MM.1S (cell line): ENCODE results near the gene FANCM.
A peak's percentile ranks its signal among the peaks of the same experiment; 100 is the strongest.

Experiments used
- DNase-seq: peaks from one replicate; pipeline ENCODE4 v3.0.0-alpha.2; 2015
- H2AFZ ChIP-seq: fragments of 300-600 bp; sonication (generic); 2 replicates; pipeline ENCODE4 v1.6.0; 2016; ENCODE audit warnings: antibody characterized with exemption, low read length
- H3F3A ChIP-seq: fragments of 300-600 bp; sonication (generic); 2 replicates; pipeline ENCODE4 v1.6.1; 2016; ENCODE audit warnings: mild to moderate bottlenecking, antibody characterized with exemption, low read length, moderate library complexity, mixed read lengths; ENCODE audit not compliant: insufficient read depth
- H3K27ac ChIP-seq: fragments of 300-600 bp; sonication (generic); 2 replicates; pipeline ENCODE4 v1.5.1; 2016; ENCODE audit warnings: mild to moderate bottlenecking, low read length
- H3K27me3 ChIP-seq: fragments of 300-600 bp; sonication (generic); replicated peaks from 2 replicates; pipeline ENCODE4 v1.6.0; 2016; ENCODE audit warnings: low read length; ENCODE audit not compliant: insufficient read depth
- H3K36me3 ChIP-seq: fragments of 300-600 bp; sonication (generic); replicated peaks from 2 replicates; pipeline ENCODE4 v1.6.1; 2016; ENCODE audit warnings: mild to moderate bottlenecking, low read length, mixed read lengths; ENCODE audit not compliant: insufficient read depth
- H3K4me1 ChIP-seq: fragments of 300-600 bp; sonication (generic); 2 replicates; pipeline ENCODE4 v1.6.1; 2016; ENCODE audit warnings: low read length, mixed read lengths
- H3K4me2 ChIP-seq: fragments of 300-600 bp; sonication (generic); 2 replicates; pipeline ENCODE4 v1.6.0; 2016; ENCODE audit warnings: low read depth, low read length
- H3K4me3 ChIP-seq: fragments of 300-600 bp; sonication (generic); 2 replicates; pipeline ENCODE4 v1.5.1; 2016; ENCODE audit warnings: low read length, mixed read lengths
- H3K79me2 ChIP-seq: fragments of 300-600 bp; sonication (generic); 2 replicates; pipeline ENCODE4 v1.6.1; 2016; ENCODE audit warnings: mixed run types, low read length, mixed read lengths
- H3K9ac ChIP-seq: fragments of 300-600 bp; sonication (generic); 2 replicates; pipeline ENCODE4 v1.6.1; 2016; ENCODE audit warnings: low read length, mixed read lengths
- H3K9me2 ChIP-seq: fragments of 300-600 bp; sonication (generic); replicated peaks from 2 replicates; pipeline ENCODE4 v1.6.1; 2016; ENCODE audit warnings: mild to moderate bottlenecking, low read length, mixed read lengths; ENCODE audit not compliant: insufficient read depth
- H3K9me3 ChIP-seq: fragments of 300-600 bp; sonication (generic); replicated peaks from 2 replicates; pipeline ENCODE4 v1.6.1; 2016; ENCODE audit warnings: mild to moderate bottlenecking, low read length, mixed read lengths; ENCODE audit not compliant: insufficient read depth
- H4K20me1 ChIP-seq: fragments of 300-600 bp; sonication (generic); 2 replicates; pipeline ENCODE4 v1.6.1; 2016; ENCODE audit warnings: mild to moderate bottlenecking, low read length, moderate library complexity, mixed read lengths; ENCODE audit not compliant: insufficient read depth
- CTCF ChIP-seq: fragments of 300-600 bp; sonication (generic); IDR thresholded peaks from 2 replicates; pipeline ENCODE4 v1.5.1; 2016; ENCODE audit warnings: antibody characterized with exemption, low read length, mixed read lengths
- EZH2 ChIP-seq: fragments of 300-600 bp; sonication (generic); optimal IDR thresholded peaks from 2 replicates; pipeline ENCODE3; 2017; ENCODE audit warnings: low read depth, mild to moderate bottlenecking, antibody characterized with exemption, low read length, mixed read lengths
- EZH2phosphoT487 ChIP-seq: fragments of 300-600 bp; sonication (generic); IDR thresholded peaks from 2 replicates; pipeline ENCODE4 v1.6.1; 2018; ENCODE audit warnings: antibody characterized with exemption, low read length

Gene FANCM

GRCh38 chr14:45125754-45126153, 10.0 kb upstream of the FANCM start:
- no peak overlapping the region for H3K27ac ChIP-seq
- H3K4me2 ChIP-seq: no peak overlapping the region
- H3K4me3 ChIP-seq: no peak overlapping the region
- H3K27me3 ChIP-seq: no peaks in the 10 kb centered on the region
- no peak overlapping the region for H3K9ac ChIP-seq
- no peak for DNase-seq
- H3K36me3 ChIP-seq: no peaks in the 10 kb centered on the region
- no peaks in the 10 kb centered on the region for H3K9me3 ChIP-seq
- no peaks in the 10 kb centered on the region for H3K9me2 ChIP-seq
- no peaks in the 10 kb centered on the region for H3K4me1 ChIP-seq
- no peak overlapping the region for H2AFZ ChIP-seq
- H4K20me1 ChIP-seq: no peaks in the 10 kb centered on the region
- TF ChIP-seq CTCF: no peak
- no peaks in the 10 kb centered on the region for H3F3A ChIP-seq
- no peaks in the 10 kb centered on the region for H3K79me2 ChIP-seq

GRCh38 chr14:45128963-45129629, 6.6 kb upstream of the FANCM start:
- Histone ChIP-seq H3K4me3 (no peak overlapping the region), H3K79me2 (peaks cover 12% of the 10 kb centered on the region), H3K27me3 (no peaks in the 10 kb centered on the region), H3F3A (no peaks in the 10 kb centered on the region), H3K36me3 (no peaks in the 10 kb centered on the region), H4K20me1 (no peaks in the 10 kb centered on the region), H3K27ac (no peak overlapping the region), H3K9ac (no peak overlapping the region), H3K9me3 (no peaks in the 10 kb centered on the region), H3K4me1 (no peaks in the 10 kb centered on the region), H2AFZ (no peak overlapping the region), H3K9me2 (no peaks in the 10 kb centered on the region), H3K4me2 (no peak overlapping the region)
- no peak for DNase-seq
- TF ChIP-seq EZH2: no peak
- TF ChIP-seq EZH2phosphoT487: no peak
- TF ChIP-seq CTCF: no peak

GRCh38 chr14:45133683-45134050, 2.1 kb upstream of the FANCM start:
- Histone ChIP-seq H3K4me3 (peak overlapping the region; percentile 81), H4K20me1 (no peaks in the 10 kb centered on the region), H3K4me2 (peak overlapping the region; percentile 58; the same call in 1 of the 2 replicates), H3K27me3 (no peaks in the 10 kb centered on the region), H3K79me2 (peaks cover 36% of the 10 kb centered on the region), H2AFZ (peak overlapping the region; percentile 64), H3K9me2 (no peaks in the 10 kb centered on the region), H3K36me3 (no peaks in the 10 kb centered on the region), H3K27ac (peak overlapping the region; percentile 53; the same call in 1 of the 2 replicates), H3K9ac (peak overlapping the region; percentile 84), H3K4me1 (no peaks in the 10 kb centered on the region), H3F3A (peaks cover 5% of the 10 kb centered on the region), H3K9me3 (no peaks in the 10 kb centered on the region)
- no peak for DNase-seq
- no peak for TF ChIP-seq EZH2phosphoT487
- TF ChIP-seq CTCF: no peak
- no peak for TF ChIP-seq EZH2
